Measurements from ENCODE around the gene CCL4.

- no peak for TF ChIP-seq EZH2 (IDR thresholded peaks at IDR 0.05)
- TF ChIP-seq CTCF (IDR thresholded peaks at IDR 0.05), result peak; percentile 100
- TF ChIP-seq EZH2phosphoT487 (IDR thresholded peaks at IDR 0.05), result no peak
Observed at GRCh38 chr17:36148559-36149295, 45.1 kb downstream of the CCL4 start.

Measured in neural progenitor cell (in vitro differentiated cells).